Measurements from ENCODE around the gene PAXX.

DNA sequence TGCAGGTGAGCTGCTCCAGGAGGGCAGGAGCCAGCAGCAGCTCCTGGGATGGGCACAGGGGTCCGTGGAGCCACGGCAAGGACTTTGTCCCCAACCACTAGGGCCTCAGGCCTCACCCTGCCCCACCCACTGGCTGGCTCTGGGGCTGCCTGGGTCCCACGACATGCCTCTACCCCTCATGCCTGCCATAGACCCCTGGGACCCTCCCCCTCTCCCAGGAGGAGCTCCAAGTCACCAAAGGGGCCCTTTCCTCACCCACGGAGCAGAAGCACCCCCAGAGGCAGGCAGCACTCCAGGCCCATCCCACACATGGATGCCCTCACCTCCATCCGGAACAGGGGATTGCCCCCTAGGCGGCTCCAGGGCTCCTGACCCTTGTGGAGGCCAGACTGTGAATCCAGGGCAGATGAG lies 29.4 kb downstream of the PAXX start:
- TF ChIP-seq, protein P1, sequence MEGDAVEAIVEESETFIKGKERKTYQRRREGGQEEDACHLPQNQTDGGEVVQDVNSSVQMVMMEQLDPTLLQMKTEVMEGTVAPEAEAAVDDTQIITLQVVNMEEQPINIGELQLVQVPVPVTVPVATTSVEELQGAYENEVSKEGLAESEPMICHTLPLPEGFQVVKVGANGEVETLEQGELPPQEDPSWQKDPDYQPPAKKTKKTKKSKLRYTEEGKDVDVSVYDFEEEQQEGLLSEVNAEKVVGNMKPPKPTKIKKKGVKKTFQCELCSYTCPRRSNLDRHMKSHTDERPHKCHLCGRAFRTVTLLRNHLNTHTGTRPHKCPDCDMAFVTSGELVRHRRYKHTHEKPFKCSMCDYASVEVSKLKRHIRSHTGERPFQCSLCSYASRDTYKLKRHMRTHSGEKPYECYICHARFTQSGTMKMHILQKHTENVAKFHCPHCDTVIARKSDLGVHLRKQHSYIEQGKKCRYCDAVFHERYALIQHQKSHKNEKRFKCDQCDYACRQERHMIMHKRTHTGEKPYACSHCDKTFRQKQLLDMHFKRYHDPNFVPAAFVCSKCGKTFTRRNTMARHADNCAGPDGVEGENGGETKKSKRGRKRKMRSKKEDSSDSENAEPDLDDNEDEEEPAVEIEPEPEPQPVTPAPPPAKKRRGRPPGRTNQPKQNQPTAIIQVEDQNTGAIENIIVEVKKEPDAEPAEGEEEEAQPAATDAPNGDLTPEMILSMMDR (IDR thresholded peaks at IDR 0.05), result no peak
- no peak for TF ChIP-seq EZH2 (IDR thresholded peaks at IDR 0.05; ENCODE audit: borderline replicate concordance, insufficient read depth, low read depth, low read length, poor library complexity, severe bottlenecking)
